BE2C (cell line): ENCODE measurements around the gene PRKN.
A peak's percentile ranks its signal among the peaks of the same experiment; 100 is the strongest.

Experiments used
- DNase-seq: peaks from one replicate; pipeline ENCODE4 v3.0.0-alpha.2; 2020
- H3K27me3 ChIP-seq: fragments of 250-450 bp; sonication (Bioruptor Pico); 2 replicates; pipeline ENCODE4 v1.5.1; 2020; ENCODE audit warnings: mild to moderate bottlenecking
- H3K36me3 ChIP-seq: fragments of 250-450 bp; sonication (Bioruptor Pico); 2 replicates; pipeline ENCODE4 v1.5.1; 2020; ENCODE audit warnings: mild to moderate bottlenecking
- H3K4me1 ChIP-seq: fragments of 250-450 bp; sonication (Bioruptor Pico); 2 replicates; pipeline ENCODE4 v1.5.1; 2020
- H3K4me3 ChIP-seq: 2 replicates; pipeline ENCODE4 v1.5.1; 2011; ENCODE audit warnings: low read depth, low read length
- H3K9me3 ChIP-seq: fragments of 250-450 bp; sonication (Bioruptor Pico); 2 replicates; pipeline ENCODE4 v1.5.1; 2020
- TF ChIP-seq, protein P1 (sequence below): IDR thresholded peaks from 2 replicates; pipeline ENCODE4 v1.5.1; 2012; ENCODE audit warnings: mild to moderate bottlenecking, low read depth, low read length

PRKN gene

DNA sequence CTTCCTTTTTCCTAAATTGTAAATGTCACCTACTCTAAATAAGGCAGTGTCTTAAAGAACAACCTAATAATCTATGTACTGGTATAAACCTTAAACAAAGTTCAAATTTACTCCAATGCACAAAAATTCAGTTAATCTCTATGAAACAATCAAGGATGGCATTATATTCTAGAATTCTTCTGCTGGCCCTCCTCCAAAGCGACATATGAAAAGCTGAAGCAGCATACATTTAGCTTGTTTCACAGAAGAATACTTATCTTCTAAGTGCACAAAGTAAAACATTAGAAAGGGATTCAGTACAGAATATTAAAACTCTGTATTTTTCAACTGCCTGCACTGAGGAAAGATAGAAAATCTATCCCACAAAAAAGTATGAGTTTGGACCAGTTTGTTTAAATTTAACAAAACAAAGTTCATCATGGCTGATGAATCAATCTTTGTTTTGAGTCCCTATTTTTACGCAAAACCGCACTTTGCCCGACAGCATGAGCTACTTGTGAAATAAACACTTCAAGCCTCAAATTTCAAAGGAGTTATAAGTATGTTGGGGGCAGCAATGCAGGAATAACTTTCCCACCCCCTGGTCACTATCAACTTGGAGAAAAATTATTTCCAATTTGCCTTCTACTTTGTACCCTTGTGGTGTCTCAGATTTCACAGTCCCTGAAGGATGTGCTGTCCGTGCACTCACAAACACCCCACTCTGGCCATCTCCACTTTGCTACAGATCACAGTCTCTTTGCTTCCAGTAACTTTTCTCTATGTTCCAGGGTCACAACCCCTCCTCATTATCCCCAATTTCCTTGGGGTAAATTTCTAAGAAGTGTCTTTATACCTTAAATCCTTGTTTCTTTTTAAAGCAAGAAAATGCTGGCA lies 238.2 kb downstream of the PRKN start:
- H3K4me3 ChIP-seq: no peak overlapping the region
- no peaks in the 10 kb centered on the region for H3K9me3 ChIP-seq
- no peak for DNase-seq
- no peaks in the 10 kb centered on the region for H3K36me3 ChIP-seq
- H3K27me3 ChIP-seq: no peaks in the 10 kb centered on the region
- TF ChIP-seq, protein P1, sequence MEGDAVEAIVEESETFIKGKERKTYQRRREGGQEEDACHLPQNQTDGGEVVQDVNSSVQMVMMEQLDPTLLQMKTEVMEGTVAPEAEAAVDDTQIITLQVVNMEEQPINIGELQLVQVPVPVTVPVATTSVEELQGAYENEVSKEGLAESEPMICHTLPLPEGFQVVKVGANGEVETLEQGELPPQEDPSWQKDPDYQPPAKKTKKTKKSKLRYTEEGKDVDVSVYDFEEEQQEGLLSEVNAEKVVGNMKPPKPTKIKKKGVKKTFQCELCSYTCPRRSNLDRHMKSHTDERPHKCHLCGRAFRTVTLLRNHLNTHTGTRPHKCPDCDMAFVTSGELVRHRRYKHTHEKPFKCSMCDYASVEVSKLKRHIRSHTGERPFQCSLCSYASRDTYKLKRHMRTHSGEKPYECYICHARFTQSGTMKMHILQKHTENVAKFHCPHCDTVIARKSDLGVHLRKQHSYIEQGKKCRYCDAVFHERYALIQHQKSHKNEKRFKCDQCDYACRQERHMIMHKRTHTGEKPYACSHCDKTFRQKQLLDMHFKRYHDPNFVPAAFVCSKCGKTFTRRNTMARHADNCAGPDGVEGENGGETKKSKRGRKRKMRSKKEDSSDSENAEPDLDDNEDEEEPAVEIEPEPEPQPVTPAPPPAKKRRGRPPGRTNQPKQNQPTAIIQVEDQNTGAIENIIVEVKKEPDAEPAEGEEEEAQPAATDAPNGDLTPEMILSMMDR: no peak
- H3K4me1 ChIP-seq: peaks cover 5% of the 10 kb centered on the region

DNA sequence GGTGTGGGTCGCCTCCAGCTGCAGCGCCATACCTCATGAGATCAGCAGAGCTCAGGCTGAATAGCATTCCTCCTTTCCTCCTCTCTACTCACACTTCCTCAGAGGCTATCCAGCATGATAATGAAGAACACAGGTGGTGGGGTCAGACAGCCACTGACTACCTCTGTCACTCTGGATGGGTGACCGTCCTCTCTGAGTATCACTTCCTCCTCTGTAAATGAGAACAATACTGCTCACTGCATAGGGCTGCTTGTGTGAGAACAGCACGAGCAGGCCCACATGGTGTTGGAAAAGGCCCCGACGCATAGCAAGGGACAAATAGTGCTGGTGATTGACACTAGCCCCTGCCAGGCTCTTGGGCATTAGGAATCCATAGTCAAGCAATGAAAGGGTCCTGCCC lies 239.1 kb downstream of the PRKN start:
- H3K4me1 ChIP-seq: peaks cover 5% of the 10 kb centered on the region
- H3K36me3 ChIP-seq: no peaks in the 10 kb centered on the region
- H3K4me3 ChIP-seq: no peak overlapping the region
- DNase-seq: no peak
- H3K27me3 ChIP-seq: no peaks in the 10 kb centered on the region
- TF ChIP-seq, protein P1: no peak
- H3K9me3 ChIP-seq: no peaks in the 10 kb centered on the region

DNA sequence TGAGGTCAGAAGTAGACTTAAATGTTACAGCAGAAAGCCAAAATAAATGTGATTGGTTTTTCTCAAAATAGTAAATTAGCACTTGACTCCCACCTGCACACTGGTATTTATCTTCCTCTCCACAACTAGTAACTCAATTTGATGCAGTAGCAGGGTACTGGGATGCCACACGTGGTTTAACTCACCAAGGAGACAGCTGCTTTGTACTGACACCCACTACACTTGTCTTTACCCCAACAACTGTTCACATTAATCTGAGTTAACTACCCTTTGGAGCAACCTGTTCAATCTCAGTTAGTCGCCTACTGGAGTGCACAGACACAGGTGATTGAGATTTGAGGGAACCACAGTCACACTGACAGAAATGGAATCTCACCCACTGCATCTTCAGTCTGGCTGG lies 242.1 kb downstream of the PRKN start:
- H3K4me1 ChIP-seq: peaks cover 8% of the 10 kb centered on the region
- peak; percentile 31 for DNase-seq
- H3K9me3 ChIP-seq: no peaks in the 10 kb centered on the region
- no peaks in the 10 kb centered on the region for H3K27me3 ChIP-seq
- H3K4me3 ChIP-seq: peak overlapping the region; percentile 37
- H3K36me3 ChIP-seq: no peaks in the 10 kb centered on the region
- TF ChIP-seq, protein P1: no peak

DNA sequence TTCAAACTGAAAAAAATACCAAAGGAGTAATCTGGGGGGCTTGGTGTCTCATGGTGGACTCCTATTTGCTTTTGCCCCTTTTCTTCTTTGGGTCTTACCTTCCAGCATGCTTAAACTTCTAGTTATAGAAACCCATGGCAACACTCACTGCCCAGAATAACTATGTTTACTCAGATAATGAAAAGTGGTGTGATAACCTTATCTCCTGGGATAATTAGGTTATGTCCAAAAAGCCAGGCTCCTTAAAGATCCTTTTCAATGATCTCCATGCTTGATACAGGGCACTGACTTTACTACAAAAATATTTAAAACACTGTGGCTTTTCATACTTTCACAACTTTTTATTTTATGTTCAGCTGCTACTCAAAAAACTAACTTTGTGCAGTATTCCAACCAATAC lies 245.6 kb downstream of the PRKN start:
- Histone ChIP-seq H3K9me3 (no peaks in the 10 kb centered on the region), H3K4me1 (peaks cover 14% of the 10 kb centered on the region), H3K4me3 (no peak overlapping the region), H3K36me3 (no peaks in the 10 kb centered on the region), H3K27me3 (no peaks in the 10 kb centered on the region)
- DNase-seq: no peak
- TF ChIP-seq, protein P1: no peak

DNA sequence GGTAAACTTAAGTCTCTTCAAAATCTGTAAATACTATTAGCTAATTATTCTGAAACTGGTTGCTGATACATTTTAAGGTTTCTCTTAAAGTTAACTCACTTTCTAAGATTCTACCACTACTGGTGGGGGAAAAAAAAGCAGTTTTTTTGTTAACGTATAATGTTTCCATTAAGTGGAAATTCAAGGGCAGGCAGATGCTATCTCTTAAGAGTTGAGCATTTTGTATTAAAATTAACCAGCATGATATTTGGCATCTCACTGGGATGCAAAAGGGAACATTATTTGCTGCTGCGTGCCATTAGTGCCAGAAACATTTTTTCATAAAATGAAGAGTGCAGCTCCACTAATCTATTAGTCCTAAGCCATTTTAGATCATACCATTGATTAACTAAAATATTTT lies 246.2 kb downstream of the PRKN start:
- no peak for DNase-seq
- Histone ChIP-seq H3K4me1 (peaks cover 14% of the 10 kb centered on the region), H3K4me3 (no peak overlapping the region), H3K27me3 (no peaks in the 10 kb centered on the region), H3K9me3 (no peaks in the 10 kb centered on the region), H3K36me3 (no peaks in the 10 kb centered on the region)
- TF ChIP-seq, protein P1: no peak

DNA sequence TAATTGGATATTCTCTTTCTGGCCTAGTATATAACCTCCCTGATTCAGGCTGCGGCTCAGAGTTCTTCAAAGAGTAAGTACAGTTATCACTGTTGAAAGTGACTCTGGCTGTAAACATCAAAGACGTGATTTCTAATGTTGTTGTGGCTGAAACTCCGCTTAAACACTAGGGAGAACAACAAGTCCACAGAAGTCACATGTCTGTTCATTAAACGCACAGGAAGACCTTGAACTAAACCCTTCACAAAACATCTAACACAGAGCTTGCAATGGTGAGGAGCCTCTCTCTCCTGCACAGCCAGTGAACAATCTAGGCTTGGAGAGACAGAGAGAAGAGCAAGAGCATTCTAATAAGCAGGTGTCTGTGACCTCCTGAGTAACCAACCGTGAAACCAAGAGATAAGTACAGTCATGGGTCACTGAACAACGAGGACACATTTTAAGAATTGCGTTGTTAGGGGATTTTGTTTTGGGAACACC lies 249.3 kb downstream of the PRKN start:
- no peaks in the 10 kb centered on the region for H3K9me3 ChIP-seq
- H3K4me3 ChIP-seq: no peak overlapping the region
- no peaks in the 10 kb centered on the region for H3K36me3 ChIP-seq
- TF ChIP-seq, protein P1: no peak
- H3K27me3 ChIP-seq: no peaks in the 10 kb centered on the region
- DNase-seq: no peak
- H3K4me1 ChIP-seq: peaks cover 9% of the 10 kb centered on the region
